OCI-LY3 (cell line): Measurements from ENCODE around the gene PPL.

Source experiments
- H2AFZ ChIP-seq: fragments of 200-600, 300-600 bp; shearing (Covaris generic); 2 replicates; pipeline ENCODE4 v1.6.0; 2014; ENCODE audit warnings: antibody characterized with exemption, low read depth, low read length
- H3K27ac ChIP-seq: fragments of 200-600, 300-600 bp; sonication (generic); 2 replicates; pipeline ENCODE4 v1.5.1; 2014; ENCODE audit warnings: mild to moderate bottlenecking, low read length, moderate library complexity, mixed read lengths
- H3K27me3 ChIP-seq: fragments of 200-600, 300-600 bp; sonication (generic); 2 replicates; pipeline ENCODE4 v1.6.1; 2014; ENCODE audit warnings: low read depth, low read length, mixed read lengths
- H3K36me3 ChIP-seq: fragments of 200-600, 300-600 bp; sonication (generic); replicated peaks from 2 replicates; pipeline ENCODE3; 2014; ENCODE audit warnings: low read depth, low read length, mixed read lengths
- H3K4me1 ChIP-seq: fragments of 300-600, 200-600 bp; sonication (generic); 2 replicates; pipeline ENCODE4 v1.6.1; 2014; ENCODE audit warnings: low read length, mixed read lengths
- H3K4me2 ChIP-seq: fragments of 200-600, 300-600 bp; sonication (generic); 2 replicates; pipeline ENCODE4 v1.6.1; 2014; ENCODE audit warnings: low read length, mixed read lengths
- H3K4me3 ChIP-seq: fragments of 300-600, 200-600 bp; sonication (generic); 2 replicates; pipeline ENCODE4 v1.5.1; 2014; ENCODE audit warnings: antibody characterized with exemption, mild to moderate bottlenecking, low read length, moderate library complexity
- H3K79me2 ChIP-seq: fragments of 300-600, 200-600 bp; shearing (Covaris generic); 2 replicates; pipeline ENCODE4 v1.6.1; 2014; ENCODE audit warnings: mild to moderate bottlenecking, low read length, mixed read lengths
- H3K9ac ChIP-seq: fragments of 300-600, 200-600 bp; shearing (Covaris generic); 2 replicates; pipeline ENCODE4 v1.6.0; 2014; ENCODE audit warnings: mild to moderate bottlenecking, low read length, moderate library complexity
- H3K9me3 ChIP-seq: fragments of 200-600, 300-600 bp; shearing (Covaris generic); 2 replicates; pipeline ENCODE4 v1.6.1; 2014; ENCODE audit warnings: low read length, mixed read lengths; ENCODE audit not compliant: insufficient read depth
- H4K20me1 ChIP-seq: fragments of 200-600, 300-600 bp; sonication (generic); 2 replicates; pipeline ENCODE4 v1.6.1; 2016; ENCODE audit warnings: low read length, mixed read lengths; ENCODE audit not compliant: insufficient read depth
- CTCF ChIP-seq: fragments of 200-600, 300-600 bp; sonication (generic); IDR thresholded peaks from 2 replicates; pipeline ENCODE4 v1.5.1; 2014; ENCODE audit warnings: antibody characterized with exemption, low read length, low read depth
- EZH2phosphoT487 ChIP-seq: fragments of 200-600 bp; shearing (Covaris generic); IDR thresholded peaks from 2 replicates; pipeline ENCODE4 v1.6.1; 2018; ENCODE audit warnings: antibody characterized with exemption, mixed run types, low read depth

Gene PPL

DNA sequence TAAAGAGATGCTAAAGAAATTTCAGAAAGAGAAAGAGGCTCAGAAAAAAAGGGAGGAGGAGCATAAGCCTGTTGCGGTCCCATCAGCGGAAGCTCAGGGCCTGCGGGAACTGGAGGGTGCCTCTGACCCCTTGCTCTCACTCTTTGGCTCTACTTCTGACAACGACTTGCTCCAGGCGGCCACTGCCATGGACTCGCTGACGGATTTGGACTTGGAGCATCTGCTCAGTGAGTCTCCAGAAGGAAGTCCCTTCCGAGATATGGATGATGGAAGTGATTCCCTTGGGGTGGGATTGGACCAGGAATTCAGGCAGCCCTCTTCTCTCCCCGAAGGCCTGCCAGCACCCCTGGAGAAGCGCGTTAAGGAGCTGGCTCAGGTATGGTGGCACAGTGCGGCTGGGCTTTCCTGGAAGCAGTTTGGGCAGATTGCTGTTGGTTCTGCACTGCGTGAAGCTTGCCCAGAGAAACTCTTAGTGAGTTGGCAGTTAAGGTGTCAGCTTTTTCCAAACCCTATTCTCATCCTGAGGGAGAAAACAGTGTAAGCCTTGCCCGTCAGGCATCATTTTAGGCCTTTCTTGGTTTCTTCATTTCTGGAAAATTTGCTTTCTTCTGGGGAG, 76.1 kb downstream of the PPL start:
- H3K9me3 ChIP-seq, result no peaks in the 10 kb centered on the region
- no peak overlapping the region for H3K27ac ChIP-seq
- peaks cover 45% of the 10 kb centered on the region for H3K79me2 ChIP-seq
- no peak overlapping the region for H3K4me2 ChIP-seq
- no peak overlapping the region for H3K4me3 ChIP-seq
- TF ChIP-seq EZH2phosphoT487 (no peak), CTCF (no peak)
- no peak overlapping the region for H2AFZ ChIP-seq
- no peak overlapping the region for H3K9ac ChIP-seq
- H3K4me1 ChIP-seq, result no peaks in the 10 kb centered on the region
- H3K27me3 ChIP-seq, result no peaks in the 10 kb centered on the region
- H4K20me1 ChIP-seq, result peaks cover 8% of the 10 kb centered on the region; the same call in 1 of the 2 replicates
- peaks cover 53% of the 10 kb centered on the region for H3K36me3 ChIP-seq

GRCh38 chr16:4859900-4860255, 77.1 kb downstream of the PPL start:
- H3K79me2 ChIP-seq, result peaks cover 37% of the 10 kb centered on the region
- no peak overlapping the region for H2AFZ ChIP-seq
- H3K4me1 ChIP-seq, result no peaks in the 10 kb centered on the region
- no peak for TF ChIP-seq CTCF
- H3K9ac ChIP-seq, result no peak overlapping the region
- H3K4me2 ChIP-seq, result no peak overlapping the region
- no peak overlapping the region for H3K27ac ChIP-seq
- peaks cover 8% of the 10 kb centered on the region; the same call in 1 of the 2 replicates for H4K20me1 ChIP-seq
- H3K36me3 ChIP-seq, result peaks cover 54% of the 10 kb centered on the region
- H3K27me3 ChIP-seq, result no peaks in the 10 kb centered on the region
- H3K4me3 ChIP-seq, result no peak overlapping the region
- H3K9me3 ChIP-seq, result no peaks in the 10 kb centered on the region

DNA sequence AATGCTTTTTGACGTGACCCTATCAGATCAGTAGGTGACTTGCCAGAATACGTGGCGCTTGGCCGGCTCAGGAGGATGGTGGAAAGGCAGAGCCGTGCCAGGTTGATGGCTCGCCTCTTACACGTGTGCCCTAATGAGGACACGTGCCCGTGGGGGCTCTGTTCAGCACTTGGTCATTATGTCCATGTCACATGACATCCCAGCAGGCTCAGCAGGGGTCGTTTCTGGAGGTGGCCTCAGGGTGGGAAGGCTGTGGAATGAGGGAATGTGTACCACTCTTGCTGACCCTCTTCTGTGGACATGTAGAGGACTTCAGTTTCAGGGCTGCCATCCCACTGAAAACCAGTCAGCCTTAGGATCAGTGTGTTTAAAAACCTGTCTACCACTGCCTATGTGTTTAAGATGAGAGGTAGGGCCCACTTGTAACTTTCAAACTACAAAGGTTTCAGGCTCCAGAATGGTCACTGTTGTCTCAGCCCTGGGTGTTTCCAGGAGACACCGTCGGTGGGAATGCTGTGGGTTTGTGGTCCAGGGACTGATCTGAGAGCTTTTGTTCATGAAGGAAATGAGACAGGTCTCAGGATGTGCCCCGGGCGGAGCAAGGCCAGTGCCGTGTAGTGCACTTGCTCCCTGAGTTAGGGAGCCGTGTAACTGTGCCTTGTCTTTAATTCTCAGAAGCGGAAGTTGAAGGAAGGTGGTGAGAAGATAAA, 77.6 kb downstream of the PPL start:
- no peak for TF ChIP-seq EZH2phosphoT487
- TF ChIP-seq CTCF, result no peak
- Histone ChIP-seq H3K36me3 (peaks cover 51% of the 10 kb centered on the region), H3K27me3 (no peaks in the 10 kb centered on the region), H3K27ac (no peak overlapping the region), H3K9me3 (no peaks in the 10 kb centered on the region), H3K4me1 (no peaks in the 10 kb centered on the region), H3K79me2 (peaks cover 32% of the 10 kb centered on the region), H3K9ac (no peak overlapping the region), H3K4me2 (no peak overlapping the region), H2AFZ (no peak overlapping the region), H4K20me1 (peaks cover 6% of the 10 kb centered on the region; the same call in 1 of the 2 replicates), H3K4me3 (no peak overlapping the region)

- no peaks in the 10 kb centered on the region for H3K9me3 ChIP-seq
- TF ChIP-seq EZH2phosphoT487, result no peak
- TF ChIP-seq CTCF, result no peak
- peaks cover 26% of the 10 kb centered on the region for H3K79me2 ChIP-seq
- no peaks in the 10 kb centered on the region for H3K4me1 ChIP-seq
- no peak overlapping the region for H3K9ac ChIP-seq
- no peak overlapping the region for H3K4me3 ChIP-seq
- peaks cover 44% of the 10 kb centered on the region for H3K36me3 ChIP-seq
- H3K27me3 ChIP-seq, result no peaks in the 10 kb centered on the region
- H3K4me2 ChIP-seq, result no peak overlapping the region
- no peak overlapping the region for H3K27ac ChIP-seq
- H4K20me1 ChIP-seq, result peaks cover 13% of the 10 kb centered on the region
- no peak overlapping the region for H2AFZ ChIP-seq
Observed at GRCh38 chr16:4855804-4856203, 81.1 kb downstream of the PPL start.
